DND-41 (cell line): ENCODE measurements around the gene DUSP8.

Experiments used
- EZH2 ChIP-seq: IDR thresholded peaks from 3 replicates; pipeline ENCODE4 v1.6.1; 2012; ENCODE audit warnings: borderline replicate concordance, low read depth, mild to moderate bottlenecking, moderate library complexity, low read length, inconsistent platforms; ENCODE audit not compliant: severe bottlenecking
- TF ChIP-seq, protein P1 (sequence below): IDR thresholded peaks from 2 replicates; pipeline ENCODE4 v1.5.1; 2012; ENCODE audit warnings: borderline replicate concordance, low read length, moderate library complexity, mild to moderate bottlenecking; ENCODE audit not compliant: poor library complexity, severe bottlenecking; ENCODE audit errors: extremely low read depth

DNA sequence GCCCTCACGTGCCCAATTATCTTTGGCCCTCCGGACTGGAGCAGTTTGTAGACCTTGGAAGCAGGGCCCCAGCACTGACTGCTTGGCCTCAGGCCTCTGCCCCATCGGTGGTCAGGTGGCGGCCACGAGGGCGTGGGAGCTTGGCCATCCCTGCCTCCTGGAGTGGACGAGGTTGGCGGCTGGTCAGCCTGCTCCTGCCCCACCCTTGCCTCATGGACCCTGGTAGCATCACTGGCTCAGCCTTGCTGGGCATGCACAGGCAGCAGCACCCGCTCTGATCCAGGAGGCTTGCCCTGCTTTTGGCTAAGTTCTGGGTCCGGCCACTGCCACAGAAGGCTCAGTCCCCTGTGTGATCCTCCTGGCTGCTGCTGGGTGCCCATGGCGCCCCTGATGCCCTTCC lies 32.1 kb upstream of the DUSP8 start:
- TF ChIP-seq, protein P1, sequence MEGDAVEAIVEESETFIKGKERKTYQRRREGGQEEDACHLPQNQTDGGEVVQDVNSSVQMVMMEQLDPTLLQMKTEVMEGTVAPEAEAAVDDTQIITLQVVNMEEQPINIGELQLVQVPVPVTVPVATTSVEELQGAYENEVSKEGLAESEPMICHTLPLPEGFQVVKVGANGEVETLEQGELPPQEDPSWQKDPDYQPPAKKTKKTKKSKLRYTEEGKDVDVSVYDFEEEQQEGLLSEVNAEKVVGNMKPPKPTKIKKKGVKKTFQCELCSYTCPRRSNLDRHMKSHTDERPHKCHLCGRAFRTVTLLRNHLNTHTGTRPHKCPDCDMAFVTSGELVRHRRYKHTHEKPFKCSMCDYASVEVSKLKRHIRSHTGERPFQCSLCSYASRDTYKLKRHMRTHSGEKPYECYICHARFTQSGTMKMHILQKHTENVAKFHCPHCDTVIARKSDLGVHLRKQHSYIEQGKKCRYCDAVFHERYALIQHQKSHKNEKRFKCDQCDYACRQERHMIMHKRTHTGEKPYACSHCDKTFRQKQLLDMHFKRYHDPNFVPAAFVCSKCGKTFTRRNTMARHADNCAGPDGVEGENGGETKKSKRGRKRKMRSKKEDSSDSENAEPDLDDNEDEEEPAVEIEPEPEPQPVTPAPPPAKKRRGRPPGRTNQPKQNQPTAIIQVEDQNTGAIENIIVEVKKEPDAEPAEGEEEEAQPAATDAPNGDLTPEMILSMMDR: no peak
- no peak for TF ChIP-seq EZH2
